ENCODE results near the gene UBE2G2. TPM values are rescaled to one million over a fixed set of nuclear protein-coding genes. Genes with fewer than 3 reads are reported as not detected.

UBE2G2 gene
- polyA plus RNA-seq, 1 donor (not counting 4 experiments of a cell fraction or from before 2014, with no cell fraction given): 106 TPM

- Histone ChIP-seq H3K9ac (ENCODE audit: control insufficient read depth, extremely low read depth, insufficient read depth, low read length) (no peak overlapping the region), H4K20me1 (ENCODE audit: control insufficient read depth, extremely low read depth, insufficient read depth, low read length) (no peaks in the 10 kb centered on the region), H3K4me1 (ENCODE audit: control insufficient read depth, extremely low read depth, insufficient read depth, low read length) (peaks cover 13% of the 10 kb centered on the region), H3K27me3 (ENCODE audit: control insufficient read depth, extremely low read depth, insufficient read depth, low read length) (peaks cover 15% of the 10 kb centered on the region), H3K4me3 (ENCODE audit: control insufficient read depth in 2 of 3, extremely low read depth in 1 of 3, insufficient read depth in 2 of 3, low read depth in 1 of 3, low read length in 3 of 3) (no peak overlapping the region), H3K27ac (ENCODE audit: control insufficient read depth, insufficient read depth, low read length) (no peak overlapping the region), H3K36me3 (ENCODE audit: control insufficient read depth in 2 of 2, extremely low read depth in 1 of 2, insufficient read depth in 2 of 2, low read length in 2 of 2) (no peaks in the 10 kb centered on the region), H3K4me2 (ENCODE audit: control insufficient read depth, extremely low read depth, insufficient read depth, low read depth, low read length) (no peak overlapping the region), H3K9me1 (ENCODE audit: control insufficient read depth, extremely low read depth, insufficient read depth, low read length) (no peaks in the 10 kb centered on the region), H2AFZ (ENCODE audit: control insufficient read depth, low read length) (no peak overlapping the region), H3K79me2 (ENCODE audit: control insufficient read depth, insufficient read depth, low read length) (no peaks in the 10 kb centered on the region), H3K9me3 (ENCODE audit: control insufficient read depth, low read depth, low read length) (no peaks in the 10 kb centered on the region)
- DNase-seq (ENCODE audit: low read depth, low spot score): no peak
- FAIRE-seq: no peak
- dilution Hi-C loops (cut with MboI; ENCODE audit: extremely low pct_ligation_motif_present, low sequenced_read_pairs): no loop called here
- TF ChIP-seq CTCF (optimal IDR thresholded peaks at IDR 0.05 in 1 of 3, IDR thresholded peaks at IDR 0.05 in 1 of 3, conservative IDR thresholded peaks at IDR 0.05 in 1 of 3; ENCODE audit: extremely low read depth in 1 of 3, insufficient read depth in 2 of 3, low read length in 3 of 3) (no peak), EZH2 (IDR thresholded peaks at IDR 0.05; ENCODE audit: low read length) (no peak)
Observed at GRCh38 chr21:44842721-44843445, 41.3 kb upstream of the UBE2G2 start.

DNA sequence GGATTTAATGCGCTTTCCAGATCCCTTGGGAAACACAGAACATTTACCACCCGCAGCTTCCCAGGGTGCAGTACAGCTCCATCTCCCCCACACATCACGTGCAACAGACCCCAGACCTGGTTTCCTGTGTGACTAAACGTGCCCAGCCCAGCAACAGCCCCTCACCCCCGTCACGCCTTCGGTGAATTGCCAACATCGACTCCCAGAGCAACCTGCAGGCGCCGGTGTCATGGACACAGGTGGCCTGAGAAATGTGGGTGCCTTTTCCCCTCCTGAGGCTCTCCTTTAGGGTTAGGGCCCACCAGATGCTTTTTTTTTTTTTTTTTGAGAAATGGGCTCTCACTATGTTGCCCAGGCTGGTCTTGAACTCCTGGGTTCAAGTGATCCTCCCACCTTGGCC is 40.5 kb upstream of the UBE2G2 start:
- Histone ChIP-seq H3K4me1 (ENCODE audit: control insufficient read depth, extremely low read depth, insufficient read depth, low read length) (peaks cover 13% of the 10 kb centered on the region), H2AFZ (ENCODE audit: control insufficient read depth, low read length) (no peak overlapping the region), H3K9ac (ENCODE audit: control insufficient read depth, extremely low read depth, insufficient read depth, low read length) (no peak overlapping the region), H3K36me3 (ENCODE audit: control insufficient read depth in 2 of 2, extremely low read depth in 1 of 2, insufficient read depth in 2 of 2, low read length in 2 of 2) (no peaks in the 10 kb centered on the region), H3K27ac (ENCODE audit: control insufficient read depth, insufficient read depth, low read length) (no peak overlapping the region), H3K9me3 (ENCODE audit: control insufficient read depth, low read depth, low read length) (no peaks in the 10 kb centered on the region), H3K4me3 (ENCODE audit: control insufficient read depth in 2 of 3, extremely low read depth in 1 of 3, insufficient read depth in 2 of 3, low read depth in 1 of 3, low read length in 3 of 3) (no peak overlapping the region), H3K79me2 (ENCODE audit: control insufficient read depth, insufficient read depth, low read length) (no peaks in the 10 kb centered on the region), H3K27me3 (ENCODE audit: control insufficient read depth, extremely low read depth, insufficient read depth, low read length) (peaks cover 15% of the 10 kb centered on the region), H3K4me2 (ENCODE audit: control insufficient read depth, extremely low read depth, insufficient read depth, low read depth, low read length) (no peak overlapping the region), H4K20me1 (ENCODE audit: control insufficient read depth, extremely low read depth, insufficient read depth, low read length) (no peaks in the 10 kb centered on the region), H3K9me1 (ENCODE audit: control insufficient read depth, extremely low read depth, insufficient read depth, low read length) (no peaks in the 10 kb centered on the region)
- dilution Hi-C loops (cut with MboI; ENCODE audit: extremely low pct_ligation_motif_present, low sequenced_read_pairs): no loop called here
- FAIRE-seq (no peak), DNase-seq (ENCODE audit: low read depth, low spot score) (no peak)
- no peak for TF ChIP-seq CTCF (optimal IDR thresholded peaks at IDR 0.05 in 1 of 3, IDR thresholded peaks at IDR 0.05 in 1 of 3, conservative IDR thresholded peaks at IDR 0.05 in 1 of 3; ENCODE audit: extremely low read depth in 1 of 3, insufficient read depth in 2 of 3, low read length in 3 of 3)
- no peak for TF ChIP-seq EZH2 (IDR thresholded peaks at IDR 0.05; ENCODE audit: low read length)
